Renal pelvis (tissue), 4 donors: ENCODE measurements around the gene CYYR1. TPM values are rescaled to one million over a fixed set of nuclear protein-coding genes. Genes with fewer than 3 reads are reported as not detected.

Experiments
- DNase-seq: peaks from one replicate; pipeline ENCODE4 v3.0.0-alpha.2; 2013
- polyA plus RNA-seq, 3 donors: library from polyadenylated mRNA; unstranded; fragments of 120-200 nt; gene quantifications; one replicate each; pipeline ENCODE4 v1.2.1, GENCODE V29; 2013; ENCODE audit not compliant: insufficient read length in 3 of 3

Gene CYYR1
- polyA plus RNA-seq, 3 donors: 48.2 to 54.7 (median 49.4) TPM

GRCh38 chr21:26560612-26561011 lies 12.5 kb downstream of the CYYR1 start:
- DNase-seq: no peak

GRCh38 chr21:26559099-26559498 lies 14.0 kb downstream of the CYYR1 start:
- DNase-seq: no peak

- DNase-seq: no peak
Measured at GRCh38 chr21:26557106-26557505, 16.0 kb downstream of the CYYR1 start.

- no peak for DNase-seq
Measured at GRCh38 chr21:26555540-26556146, 17.4 kb downstream of the CYYR1 start.

DNA sequence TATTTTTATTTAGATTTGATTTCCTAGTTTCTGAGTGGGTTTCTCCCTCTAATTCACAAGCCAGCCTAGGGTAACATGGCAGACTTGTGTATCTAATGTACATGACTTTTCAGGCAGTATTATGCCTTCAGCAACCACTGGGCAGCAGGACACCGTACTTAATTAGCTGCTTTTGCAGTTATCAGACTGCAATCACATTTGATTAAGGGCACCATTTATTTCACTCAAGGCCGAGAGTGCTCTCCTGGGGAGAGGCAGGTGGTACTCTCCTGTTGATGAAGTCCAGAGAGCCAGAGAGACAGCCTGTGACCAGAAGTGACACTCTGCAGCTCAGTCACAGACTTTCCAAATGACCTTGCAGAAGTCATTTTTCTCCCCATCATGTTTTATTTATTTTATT lies 18.7 kb downstream of the CYYR1 start:
- no peak for DNase-seq

- no peak for DNase-seq
Measured at GRCh38 chr21:26553898-26554297, 19.2 kb downstream of the CYYR1 start.

GRCh38 chr21:26550326-26550725 lies 22.8 kb downstream of the CYYR1 start:
- DNase-seq: peak; percentile 64

GRCh38 chr21:26546446-26547097 lies 26.5 kb downstream of the CYYR1 start:
- DNase-seq: no peak

- DNase-seq: no peak
Measured at GRCh38 chr21:26544201-26544775, 28.8 kb downstream of the CYYR1 start.

- DNase-seq: no peak
Measured at GRCh38 chr21:26540651-26541050, 32.4 kb downstream of the CYYR1 start.

DNA sequence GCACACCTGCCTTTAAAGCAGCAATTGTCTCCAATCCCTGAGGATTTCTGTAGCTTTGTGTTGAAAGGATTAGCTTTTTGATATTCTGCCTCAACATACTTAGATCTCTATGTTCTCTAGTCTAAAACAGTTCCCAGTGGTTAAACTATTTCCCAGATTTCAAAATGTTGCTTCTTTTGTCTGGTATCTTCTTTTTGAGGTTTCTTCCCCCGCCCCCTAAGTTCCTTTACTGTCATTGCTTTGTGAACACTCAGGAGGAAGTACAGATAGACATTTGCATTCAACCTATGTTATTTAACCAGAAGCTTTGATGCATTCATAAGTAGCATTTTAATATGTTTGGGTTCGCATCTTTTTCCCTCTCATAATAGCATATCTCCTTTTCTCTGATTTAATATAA lies 33.5 kb downstream of the CYYR1 start:
- no peak for DNase-seq

- no peak for DNase-seq
Measured at GRCh38 chr21:26534517-26534916, 38.6 kb downstream of the CYYR1 start.

DNA sequence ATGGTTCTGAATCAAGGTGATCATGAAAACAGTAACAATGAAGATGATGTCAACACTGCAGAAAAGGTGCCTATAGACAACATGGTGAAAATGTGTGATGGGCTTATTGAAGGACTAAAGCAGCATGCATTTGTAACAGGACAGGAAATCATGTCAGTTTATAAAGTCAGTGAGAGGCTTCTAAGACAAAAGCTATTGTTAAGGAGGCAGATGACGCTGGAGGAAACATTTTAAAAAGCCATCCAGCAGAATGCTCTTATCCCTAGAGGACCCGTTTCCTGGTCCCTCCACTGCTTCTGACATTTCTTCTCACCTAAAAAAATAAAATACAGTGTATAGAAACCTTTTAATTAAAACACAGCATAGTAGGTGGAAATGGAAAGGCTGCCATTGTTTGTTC lies 40.9 kb downstream of the CYYR1 start:
- DNase-seq: no peak

- no peak for DNase-seq
Measured at GRCh38 chr21:26529526-26529925, 43.6 kb downstream of the CYYR1 start.

DNA sequence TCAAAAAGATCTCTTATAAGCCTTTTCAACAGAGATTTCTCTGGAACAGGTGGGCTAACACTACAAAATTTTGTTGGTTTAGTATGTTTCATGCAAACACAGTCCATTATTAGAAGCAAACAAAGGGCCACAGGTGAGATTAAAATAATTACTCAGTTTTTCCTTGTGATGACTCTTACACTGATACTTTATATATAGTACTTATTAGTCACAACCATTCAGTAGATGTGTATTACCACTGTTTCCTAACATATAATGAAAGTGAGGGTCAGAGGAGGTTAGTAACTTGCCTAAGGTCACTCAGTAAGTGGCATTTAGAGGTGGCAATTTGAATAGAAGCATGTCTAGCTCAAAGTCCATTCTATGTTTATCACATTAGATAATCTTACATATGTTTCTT lies 44.2 kb downstream of the CYYR1 start:
- DNase-seq: no peak

GRCh38 chr21:26522704-26523103 lies 50.4 kb downstream of the CYYR1 start:
- no peak for DNase-seq

DNA sequence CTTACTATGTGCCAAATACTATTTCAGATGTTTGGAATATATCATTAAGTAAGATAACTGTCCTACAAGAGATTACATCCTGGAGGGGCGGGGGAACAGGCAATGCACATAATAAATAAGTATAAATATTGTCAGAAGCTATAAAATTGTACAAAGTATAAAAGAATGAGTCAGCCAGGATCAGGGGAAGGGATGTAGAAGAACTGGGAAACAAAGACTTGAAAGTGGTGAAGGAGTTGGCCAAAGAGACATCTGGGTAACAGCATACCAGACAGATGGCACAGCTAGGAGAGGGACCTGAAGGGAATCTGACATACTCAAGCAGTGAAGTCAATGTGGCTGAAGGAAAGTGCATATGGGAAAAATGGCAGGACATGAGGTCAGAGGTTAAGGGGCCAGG lies 53.9 kb downstream of the CYYR1 start:
- DNase-seq: no peak

DNA sequence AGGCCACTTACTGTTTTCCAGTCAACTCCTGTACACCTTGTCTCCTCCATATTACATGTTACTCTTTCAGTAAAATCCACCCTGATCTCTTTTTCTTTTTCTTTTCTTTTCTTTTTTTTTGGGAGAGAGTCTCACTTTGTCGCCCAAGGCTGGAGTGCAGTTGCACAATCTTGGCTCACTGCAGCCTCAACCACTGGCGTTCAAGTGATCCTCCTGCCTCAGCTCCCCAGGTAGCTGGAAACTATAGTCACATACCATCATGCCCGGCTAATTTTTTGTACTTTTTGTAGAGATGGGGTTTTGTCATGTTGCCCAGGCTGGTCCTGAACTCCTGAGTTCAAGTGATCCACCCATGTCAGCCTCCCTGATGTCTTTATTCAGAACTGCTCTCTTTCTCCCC lies 57.8 kb downstream of the CYYR1 start:
- DNase-seq: no peak

DNA sequence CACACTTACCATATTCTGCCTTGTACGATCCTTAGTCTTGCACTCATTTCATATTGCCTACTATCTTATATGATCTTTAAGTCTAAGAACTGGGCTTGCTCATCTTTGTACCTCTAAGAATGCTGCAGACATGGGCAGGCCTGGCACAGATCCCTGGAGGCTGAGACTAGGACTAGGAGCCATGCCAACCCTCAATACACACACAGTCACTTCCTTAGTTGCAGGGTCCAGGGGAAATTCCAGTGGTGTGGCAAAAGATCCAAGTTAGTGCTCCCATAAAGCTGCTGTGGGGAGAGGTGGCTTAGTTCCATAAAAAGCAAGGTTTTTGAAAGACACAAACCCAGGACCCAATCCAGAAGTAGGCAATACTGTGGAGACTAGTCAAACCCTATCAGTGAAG lies 59.9 kb downstream of the CYYR1 start:
- no peak for DNase-seq

DNA sequence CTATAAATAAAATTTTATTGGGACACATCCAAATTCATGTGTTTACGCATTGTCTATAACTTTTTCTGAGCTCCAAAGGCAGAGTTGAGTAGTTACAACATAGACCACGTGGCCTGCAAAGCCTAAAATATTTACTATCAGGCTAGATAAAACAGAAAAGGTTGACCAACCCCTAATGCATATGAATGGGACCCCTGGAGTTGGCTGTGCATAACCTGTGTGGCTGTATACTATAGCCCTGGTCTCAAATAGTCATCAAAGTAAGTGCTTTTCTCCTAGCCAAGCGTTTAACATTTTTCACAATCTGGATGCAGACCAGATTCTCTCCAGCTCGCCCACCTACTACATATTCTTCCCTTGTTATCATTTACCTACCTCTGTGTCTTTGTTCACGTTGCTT lies 60.4 kb downstream of the CYYR1 start:
- DNase-seq: no peak

GRCh38 chr21:26508903-26509302 lies 64.2 kb downstream of the CYYR1 start:
- DNase-seq: no peak

- DNase-seq: no peak
Measured at GRCh38 chr21:26506956-26507355, 66.1 kb downstream of the CYYR1 start.

GRCh38 chr21:26505211-26505610 lies 67.9 kb downstream of the CYYR1 start:
- DNase-seq: no peak

DNA sequence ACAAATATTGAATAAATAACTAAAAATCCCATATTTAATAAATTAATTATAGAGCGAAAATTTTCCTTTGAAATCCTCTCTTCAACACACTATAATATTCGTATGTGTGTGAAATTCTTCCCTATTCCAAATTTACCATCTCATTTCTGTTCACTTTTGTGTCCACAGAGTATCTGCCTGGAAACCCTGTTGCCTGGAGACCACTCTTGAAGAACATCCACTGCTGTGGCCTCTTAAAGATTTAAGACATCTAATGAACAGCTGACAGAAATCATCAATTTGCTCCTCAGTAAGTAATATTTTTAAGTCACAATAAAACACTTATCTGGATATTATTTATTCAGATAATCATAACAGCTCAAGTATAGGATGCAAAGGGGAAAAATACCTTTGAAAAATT lies 69.7 kb downstream of the CYYR1 start:
- no peak for DNase-seq
